Stimulated activated CD4-positive, alpha-beta T cell treated with anti-CD3 and anti-CD28 coated beads, Interleukin-4, amount 100 ng/mL, for 48 hours (primary cell): ENCODE data around the gene TP53TG3C.
"Not testable (repeated sequence)": the region's sequence is repeated elsewhere in the genome, so short reads cannot be mapped to it uniquely, and the experiment has no call there.

Source experiments
- DNase-seq, 2 donors: peaks; one replicate each; pipeline ENCODE4 v3.0.0-alpha.2; 2020; ENCODE audit warnings: low read depth in 2 of 2

The TP53TG3C gene

GRCh38 chr16:33193926-33194325, at the start of gene TP53TG3C:
TSS of gene TP53TG3C (plus strand) at chr16:33194226. CDS start at chr16:33194294, 68 bp downstream.
- DNase-seq = not testable (repeated sequence)
